ENCODE data around the gene EPHA4.

DNA sequence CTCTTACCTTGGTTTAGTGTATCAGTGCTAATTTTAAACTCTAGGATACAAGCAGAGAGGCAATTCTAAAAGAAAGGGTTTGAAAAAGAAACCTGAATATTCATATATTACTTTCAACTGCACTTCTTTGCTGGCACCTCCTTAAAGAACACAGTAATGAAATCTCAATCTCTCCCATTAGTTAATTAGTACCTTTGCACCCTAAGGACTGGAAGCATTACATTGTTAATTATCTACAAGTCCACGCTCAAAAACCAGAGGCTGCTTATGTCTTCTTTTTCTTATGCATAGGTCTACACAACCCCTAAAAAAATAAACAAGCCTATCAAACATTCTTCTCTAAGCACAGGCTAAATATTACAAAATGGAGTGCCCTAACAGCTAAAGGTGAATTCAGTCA lies 20.2 kb downstream of the EPHA4 start:
- TF ChIP-seq, protein P1, sequence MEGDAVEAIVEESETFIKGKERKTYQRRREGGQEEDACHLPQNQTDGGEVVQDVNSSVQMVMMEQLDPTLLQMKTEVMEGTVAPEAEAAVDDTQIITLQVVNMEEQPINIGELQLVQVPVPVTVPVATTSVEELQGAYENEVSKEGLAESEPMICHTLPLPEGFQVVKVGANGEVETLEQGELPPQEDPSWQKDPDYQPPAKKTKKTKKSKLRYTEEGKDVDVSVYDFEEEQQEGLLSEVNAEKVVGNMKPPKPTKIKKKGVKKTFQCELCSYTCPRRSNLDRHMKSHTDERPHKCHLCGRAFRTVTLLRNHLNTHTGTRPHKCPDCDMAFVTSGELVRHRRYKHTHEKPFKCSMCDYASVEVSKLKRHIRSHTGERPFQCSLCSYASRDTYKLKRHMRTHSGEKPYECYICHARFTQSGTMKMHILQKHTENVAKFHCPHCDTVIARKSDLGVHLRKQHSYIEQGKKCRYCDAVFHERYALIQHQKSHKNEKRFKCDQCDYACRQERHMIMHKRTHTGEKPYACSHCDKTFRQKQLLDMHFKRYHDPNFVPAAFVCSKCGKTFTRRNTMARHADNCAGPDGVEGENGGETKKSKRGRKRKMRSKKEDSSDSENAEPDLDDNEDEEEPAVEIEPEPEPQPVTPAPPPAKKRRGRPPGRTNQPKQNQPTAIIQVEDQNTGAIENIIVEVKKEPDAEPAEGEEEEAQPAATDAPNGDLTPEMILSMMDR (conservative IDR thresholded peaks at IDR 0.05; ENCODE audit: low read length): no peak
- TF ChIP-seq EZH2phosphoT487 (IDR thresholded peaks at IDR 0.05; ENCODE audit: borderline replicate concordance, low read depth, low read length): no peak
